ENCODE data around the gene CRKL.
"Not testable (repeated sequence)": the region's sequence is repeated elsewhere in the genome, so short reads cannot be mapped to it uniquely, and the experiment has no call there.

Gene CRKL

GRCh38 chr22:20931126-20931654 lies 14.0 kb downstream of the CRKL start:
- no peaks in the 10 kb centered on the region for H3K9me3 ChIP-seq (ENCODE audit: control extremely low read depth in 1 of 5, control insufficient read depth in 4 of 5, insufficient read depth in 2 of 5, low read depth in 1 of 5, low read length in 4 of 5)
- H3K36me3 ChIP-seq (ENCODE audit: control insufficient read depth in 4 of 4, insufficient read depth in 4 of 4, low read length in 3 of 4), result peaks cover 2 to 30% (median 13%) of the 10 kb centered on the region in 4 experiments
- no CpG with 5 or more reads among the region's 4 CpGs for WGBS (ENCODE audit: insufficient coverage)
- peaks cover 0 to 20% (median 10%) of the 10 kb centered on the region in 4 experiments for H3K4me1 ChIP-seq (ENCODE audit: control extremely low read depth in 1 of 4, control insufficient read depth in 4 of 4, insufficient read depth in 4 of 4, low read length in 3 of 4)
- no peak for DNase-seq
- ChIA-PET POLR2A (no interaction called here), CTCF (interaction anchor here (1.0 to 1.5 kb wide), 4 partner anchors 10 to 46 kb away, joined by 3 to 6 read pairs (median 4); no protein-coding TSS in a partner anchor)
- H3K27ac ChIP-seq (ENCODE audit: insufficient read depth in 1 of 2, low read depth in 1 of 2, low read length in 2 of 2, poor library complexity in 1 of 2, severe bottlenecking in 2 of 2), result peak overlapping the region in 1 of 2 experiments; percentile 49
- no peak overlapping the region for H3K4me3 ChIP-seq (ENCODE audit: control insufficient read depth in 1 of 7, extremely low read depth in 1 of 7, insufficient read depth in 4 of 7, low read depth in 2 of 7, low read length in 6 of 7)
- no peaks in the 10 kb centered on the region for H3K27me3 ChIP-seq (replicated peaks in 2 of 5; ENCODE audit: control insufficient read depth in 4 of 5, insufficient read depth in 5 of 5, low read length in 4 of 5)

GRCh38 chr22:20933910-20934309 lies 16.7 kb downstream of the CRKL start:
- H3K36me3 ChIP-seq (ENCODE audit: control insufficient read depth in 4 of 4, insufficient read depth in 4 of 4, low read length in 3 of 4), result peaks cover 9 to 41% (median 22%) of the 10 kb centered on the region in 4 experiments
- no peaks in the 10 kb centered on the region for H3K27me3 ChIP-seq (replicated peaks in 2 of 5; ENCODE audit: control insufficient read depth in 4 of 5, insufficient read depth in 5 of 5, low read length in 4 of 5)
- ChIA-PET CTCF (interaction anchor here (0.9 to 1.0 kb wide), 2 partner anchors 9 to 11 kb away, joined by 3 to 4 read pairs; no protein-coding TSS in a partner anchor), POLR2A (no interaction called here)
- H3K27ac ChIP-seq (ENCODE audit: insufficient read depth in 1 of 2, low read depth in 1 of 2, low read length in 2 of 2, poor library complexity in 1 of 2, severe bottlenecking in 2 of 2), result no peak overlapping the region
- DNase-seq, result no peak
- H3K4me1 ChIP-seq (ENCODE audit: control extremely low read depth in 1 of 4, control insufficient read depth in 4 of 4, insufficient read depth in 4 of 4, low read length in 3 of 4), result peaks cover 0 to 24% (median 10%) of the 10 kb centered on the region in 4 experiments
- H3K4me3 ChIP-seq (ENCODE audit: control insufficient read depth in 1 of 7, extremely low read depth in 1 of 7, insufficient read depth in 4 of 7, low read depth in 2 of 7, low read length in 6 of 7), result no peak overlapping the region
- 99% methylated on average over 6 of the region's 7 CpGs for WGBS (ENCODE audit: insufficient coverage)
- no peaks in the 10 kb centered on the region for H3K9me3 ChIP-seq (ENCODE audit: control extremely low read depth in 1 of 5, control insufficient read depth in 4 of 5, insufficient read depth in 2 of 5, low read depth in 1 of 5, low read length in 4 of 5)

- Histone ChIP-seq H3K4me1 (ENCODE audit: control extremely low read depth in 1 of 4, control insufficient read depth in 4 of 4, insufficient read depth in 4 of 4, low read length in 3 of 4) (peaks cover 0 to 24% (median 10%) of the 10 kb centered on the region in 4 experiments), H3K36me3 (ENCODE audit: control insufficient read depth in 4 of 4, insufficient read depth in 4 of 4, low read length in 3 of 4) (peaks cover 11 to 46% (median 22%) of the 10 kb centered on the region in 4 experiments)
- POLR2A ChIA-PET; H3K27ac ChIP-seq (ENCODE audit: insufficient read depth in 1 of 2, low read depth in 1 of 2, low read length in 2 of 2, poor library complexity in 1 of 2, severe bottlenecking in 2 of 2); H3K4me3 ChIP-seq (ENCODE audit: control insufficient read depth in 1 of 7, extremely low read depth in 1 of 7, insufficient read depth in 4 of 7, low read depth in 2 of 7, low read length in 6 of 7); DNase-seq; H3K9me3 ChIP-seq (ENCODE audit: control extremely low read depth in 1 of 5, control insufficient read depth in 4 of 5, insufficient read depth in 2 of 5, low read depth in 1 of 5, low read length in 4 of 5); H3K27me3 ChIP-seq (replicated peaks in 2 of 5; ENCODE audit: control insufficient read depth in 4 of 5, insufficient read depth in 5 of 5, low read length in 4 of 5): not testable (repeated sequence)
- CTCF ChIA-PET, result interaction anchor here (0.8 kb wide), 1 partner anchor 49 kb away, joined by 5 read pairs; no protein-coding TSS in a partner anchor
- 97% methylated on average over 8 of the region's 9 CpGs for WGBS (ENCODE audit: insufficient coverage)
These were observed 17.8 kb downstream of the CRKL start for GRCh38 chr22:20935049-20935448.

GRCh38 chr22:20935780-20936539 lies 18.8 kb downstream of the CRKL start:
- H3K9me3 ChIP-seq (ENCODE audit: control extremely low read depth in 1 of 5, control insufficient read depth in 4 of 5, insufficient read depth in 2 of 5, low read depth in 1 of 5, low read length in 4 of 5); H3K4me3 ChIP-seq (ENCODE audit: control insufficient read depth in 1 of 7, extremely low read depth in 1 of 7, insufficient read depth in 4 of 7, low read depth in 2 of 7, low read length in 6 of 7); DNase-seq; H3K27ac ChIP-seq (ENCODE audit: insufficient read depth in 1 of 2, low read depth in 1 of 2, low read length in 2 of 2, poor library complexity in 1 of 2, severe bottlenecking in 2 of 2); H3K27me3 ChIP-seq (replicated peaks in 2 of 5; ENCODE audit: control insufficient read depth in 4 of 5, insufficient read depth in 5 of 5, low read length in 4 of 5); POLR2A ChIA-PET: not testable (repeated sequence)
- 95% methylated on average over 8 of the region's 11 CpGs for WGBS (ENCODE audit: insufficient coverage)
- CTCF ChIA-PET, result interaction anchor here (0.9 to 2.3 kb wide), 5 partner anchors 8 to 105 kb away, joined by 3 to 9 read pairs (median 3); no protein-coding TSS in a partner anchor
- Histone ChIP-seq H3K4me1 (ENCODE audit: control extremely low read depth in 1 of 4, control insufficient read depth in 4 of 4, insufficient read depth in 4 of 4, low read length in 3 of 4) (peaks cover 0 to 24% (median 10%) of the 10 kb centered on the region in 4 experiments), H3K36me3 (ENCODE audit: control insufficient read depth in 4 of 4, insufficient read depth in 4 of 4, low read length in 3 of 4) (peaks cover 13 to 50% (median 24%) of the 10 kb centered on the region in 4 experiments)

- H3K4me1 ChIP-seq (ENCODE audit: control extremely low read depth in 1 of 4, control insufficient read depth in 4 of 4, insufficient read depth in 4 of 4, low read length in 3 of 4), result peaks cover 0 to 16% (median 7%) of the 10 kb centered on the region in 4 experiments
- no peaks in the 10 kb centered on the region for H3K9me3 ChIP-seq (ENCODE audit: control extremely low read depth in 1 of 5, control insufficient read depth in 4 of 5, insufficient read depth in 2 of 5, low read depth in 1 of 5, low read length in 4 of 5)
- no peak for DNase-seq
- WGBS (ENCODE audit: insufficient coverage), result 91% methylated on average over 11 of the region's 12 CpGs
- ChIA-PET CTCF (interaction anchor here (0.9 to 2.3 kb wide), 6 partner anchors 9 to 107 kb away, joined by 3 to 9 read pairs (median 3); no protein-coding TSS in a partner anchor), POLR2A (no interaction called here)
- H3K27me3 ChIP-seq (replicated peaks in 2 of 5; ENCODE audit: control insufficient read depth in 4 of 5, insufficient read depth in 5 of 5, low read length in 4 of 5), result no peaks in the 10 kb centered on the region
- H3K27ac ChIP-seq (ENCODE audit: insufficient read depth in 1 of 2, low read depth in 1 of 2, low read length in 2 of 2, poor library complexity in 1 of 2, severe bottlenecking in 2 of 2), result no peak overlapping the region
- no peak overlapping the region for H3K4me3 ChIP-seq (ENCODE audit: control insufficient read depth in 1 of 7, extremely low read depth in 1 of 7, insufficient read depth in 4 of 7, low read depth in 2 of 7, low read length in 6 of 7)
- H3K36me3 ChIP-seq (ENCODE audit: control insufficient read depth in 4 of 4, insufficient read depth in 4 of 4, low read length in 3 of 4), result peaks cover 13 to 51% (median 24%) of the 10 kb centered on the region in 4 experiments
These were observed 20.0 kb downstream of the CRKL start for GRCh38 chr22:20937031-20937793.

- 100% methylated on average over 1 of the region's 8 CpGs for WGBS (ENCODE audit: insufficient coverage)
- no peak overlapping the region for H3K27ac ChIP-seq (ENCODE audit: insufficient read depth in 1 of 2, low read depth in 1 of 2, low read length in 2 of 2, poor library complexity in 1 of 2, severe bottlenecking in 2 of 2)
These were observed 20.8 kb downstream of the CRKL start for GRCh38 chr22:20937794-20938671.

More at GRCh38 chr22:20937794-20938671, 20.8 kb downstream of the CRKL start:
- H3K4me1 ChIP-seq (ENCODE audit: control extremely low read depth in 1 of 4, control insufficient read depth in 4 of 4, insufficient read depth in 4 of 4, low read length in 3 of 4), result peaks cover 0 to 12% (median 6%) of the 10 kb centered on the region in 4 experiments
- H3K9me3 ChIP-seq (ENCODE audit: control extremely low read depth in 1 of 5, control insufficient read depth in 4 of 5, insufficient read depth in 2 of 5, low read depth in 1 of 5, low read length in 4 of 5), result no peaks in the 10 kb centered on the region
- no peak overlapping the region for H3K4me3 ChIP-seq (ENCODE audit: control insufficient read depth in 1 of 7, extremely low read depth in 1 of 7, insufficient read depth in 4 of 7, low read depth in 2 of 7, low read length in 6 of 7)
- CTCF ChIA-PET, result interaction anchor here (1.0 to 2.3 kb wide), 3 partner anchors 10 to 52 kb away, joined by 3 to 9 read pairs (median 7); no protein-coding TSS in a partner anchor
- H3K36me3 ChIP-seq (ENCODE audit: control insufficient read depth in 4 of 4, insufficient read depth in 4 of 4, low read length in 3 of 4), result peaks cover 13 to 51% (median 24%) of the 10 kb centered on the region in 4 experiments
- no peaks in the 10 kb centered on the region for H3K27me3 ChIP-seq (replicated peaks in 2 of 5; ENCODE audit: control insufficient read depth in 4 of 5, insufficient read depth in 5 of 5, low read length in 4 of 5)
- POLR2A ChIA-PET, result no interaction called here
- no peak for DNase-seq

Data from common myeloid progenitor, CD34-positive (primary cell).